ENCODE results near the gene VWC2L. TPM values are rescaled to one million over a fixed set of nuclear protein-coding genes. Genes with fewer than 3 reads are reported as not detected.

Gene VWC2L
- total and polyA plus RNA-seq, 7 donors, result 0.28 TPM; not detected in 6

DNA sequence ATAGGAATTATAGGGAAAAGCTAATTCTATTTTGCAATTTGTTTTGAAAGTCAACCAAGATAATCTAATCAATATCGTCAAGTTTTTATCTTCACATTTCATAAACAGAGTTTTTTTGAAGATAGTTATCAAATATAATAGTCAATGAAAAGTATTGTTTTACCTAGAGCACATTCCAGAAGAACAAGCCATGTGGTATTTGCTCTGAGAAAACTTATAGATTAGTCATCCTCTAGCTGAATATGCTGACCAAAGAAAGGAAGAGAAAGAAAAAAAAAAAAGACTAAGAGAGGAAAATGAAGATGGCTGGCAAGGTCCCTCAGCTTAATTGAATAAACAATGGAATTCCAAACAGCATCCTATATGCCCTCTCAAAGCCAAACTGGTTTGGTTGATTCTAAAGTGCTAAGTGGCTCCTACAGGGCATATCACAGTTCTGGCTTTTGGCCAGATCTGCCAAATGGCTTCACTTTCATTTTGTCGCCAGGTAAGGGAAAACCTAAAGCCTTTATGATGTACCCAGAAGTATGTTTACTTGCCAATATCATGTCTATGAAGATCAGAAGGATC is 132.6 kb downstream of the VWC2L start:
- Histone ChIP-seq H3K27me3 (no peaks in the 10 kb centered on the region), H3K9me3 (no peaks in the 10 kb centered on the region), H3K27ac (no peak overlapping the region), H3K4me3 (no peak overlapping the region), H3K36me3 (no peaks in the 10 kb centered on the region), H3K4me1 (peaks cover 0 to 15% (median 7%) of the 10 kb centered on the region in 4 donors)
- TF ChIP-seq EP300 (IDR thresholded peaks at IDR 0.05) (no peak), POLR2A (IDR thresholded peaks at IDR 0.05) (no peak), POLR2AphosphoS5 (IDR thresholded peaks at IDR 0.05) (no peak)
- TF ChIP-seq, protein P1, sequence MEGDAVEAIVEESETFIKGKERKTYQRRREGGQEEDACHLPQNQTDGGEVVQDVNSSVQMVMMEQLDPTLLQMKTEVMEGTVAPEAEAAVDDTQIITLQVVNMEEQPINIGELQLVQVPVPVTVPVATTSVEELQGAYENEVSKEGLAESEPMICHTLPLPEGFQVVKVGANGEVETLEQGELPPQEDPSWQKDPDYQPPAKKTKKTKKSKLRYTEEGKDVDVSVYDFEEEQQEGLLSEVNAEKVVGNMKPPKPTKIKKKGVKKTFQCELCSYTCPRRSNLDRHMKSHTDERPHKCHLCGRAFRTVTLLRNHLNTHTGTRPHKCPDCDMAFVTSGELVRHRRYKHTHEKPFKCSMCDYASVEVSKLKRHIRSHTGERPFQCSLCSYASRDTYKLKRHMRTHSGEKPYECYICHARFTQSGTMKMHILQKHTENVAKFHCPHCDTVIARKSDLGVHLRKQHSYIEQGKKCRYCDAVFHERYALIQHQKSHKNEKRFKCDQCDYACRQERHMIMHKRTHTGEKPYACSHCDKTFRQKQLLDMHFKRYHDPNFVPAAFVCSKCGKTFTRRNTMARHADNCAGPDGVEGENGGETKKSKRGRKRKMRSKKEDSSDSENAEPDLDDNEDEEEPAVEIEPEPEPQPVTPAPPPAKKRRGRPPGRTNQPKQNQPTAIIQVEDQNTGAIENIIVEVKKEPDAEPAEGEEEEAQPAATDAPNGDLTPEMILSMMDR (IDR thresholded peaks at IDR 0.05), result no peak
- DNase-seq, result no peak
- WGBS, 2 donors, result 26 to 69% methylated on average over 2 of the region's 2 CpGs
- intact Hi-C loops (cut with DNase I), result no loop called here

DNA sequence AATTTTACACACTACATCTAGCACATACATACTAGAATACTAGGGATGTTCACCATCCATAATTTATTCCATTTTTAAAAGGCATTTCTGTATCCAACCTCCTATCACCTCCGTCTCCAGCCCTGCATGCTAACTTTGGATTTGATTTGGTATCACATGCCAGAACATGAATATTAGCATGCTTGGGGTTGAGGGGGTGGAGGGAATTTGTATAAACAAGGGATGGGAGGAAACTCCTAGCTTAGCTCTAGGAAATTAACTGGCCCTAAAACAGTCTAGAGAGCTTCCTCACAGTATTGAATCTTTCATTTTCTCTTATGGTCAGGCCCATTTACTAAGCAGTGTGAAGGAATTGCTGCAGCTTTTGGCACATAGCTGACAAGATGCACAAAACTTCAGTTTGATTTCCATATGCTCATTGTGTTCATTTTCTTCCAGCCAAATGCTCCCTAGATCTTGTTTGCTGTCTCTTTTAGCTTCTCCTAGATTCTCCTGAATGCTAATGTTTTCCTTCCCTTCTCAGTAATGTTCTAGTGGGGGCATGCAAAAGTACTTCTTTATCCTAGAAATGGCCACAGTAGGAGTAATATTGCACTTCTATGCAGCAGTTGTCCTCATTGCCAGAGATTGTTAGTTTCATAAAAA is 135.2 kb downstream of the VWC2L start:
- H3K4me3 ChIP-seq, result no peak overlapping the region
- H3K27me3 ChIP-seq, result no peaks in the 10 kb centered on the region
- intact Hi-C loops (cut with DNase I), result no loop called here
- no peaks in the 10 kb centered on the region for H3K36me3 ChIP-seq
- TF ChIP-seq POLR2AphosphoS5 (IDR thresholded peaks at IDR 0.05), result no peak
- TF ChIP-seq, protein P1 (IDR thresholded peaks at IDR 0.05), result no peak
- WGBS, 2 donors, result 81 to 90% methylated on average over 1 of the region's 1 CpG
- no peak for DNase-seq
- peaks cover 0 to 19% (median 11%) of the 10 kb centered on the region in 4 donors for H3K4me1 ChIP-seq
- no peaks in the 10 kb centered on the region for H3K9me3 ChIP-seq
- H3K27ac ChIP-seq, result no peak overlapping the region

DNA sequence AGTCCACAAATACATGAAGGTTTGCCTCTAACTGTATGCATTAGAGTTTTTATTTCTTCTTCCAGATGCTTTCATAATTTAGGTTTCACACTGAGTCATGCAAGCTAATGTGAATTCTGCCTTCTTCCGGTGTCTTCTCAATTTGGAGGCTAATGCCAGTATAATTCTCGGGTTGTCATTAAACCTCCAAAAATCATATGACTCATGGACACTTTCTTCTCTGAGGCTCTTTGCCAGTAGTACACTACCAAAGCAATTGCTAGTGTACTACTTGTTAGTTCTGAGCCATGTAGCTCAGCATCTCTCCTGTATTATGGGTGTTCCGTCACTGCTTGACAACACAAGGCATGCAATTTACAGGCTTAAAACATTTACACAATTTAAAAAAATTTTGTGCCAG is 137.1 kb downstream of the VWC2L start:
- Histone ChIP-seq H3K4me1 (peaks cover 0 to 16% (median 9%) of the 10 kb centered on the region in 4 donors), H3K27me3 (no peaks in the 10 kb centered on the region), H3K9me3 (no peaks in the 10 kb centered on the region), H3K4me3 (no peak overlapping the region), H3K36me3 (no peaks in the 10 kb centered on the region), H3K27ac (no peak overlapping the region)
- no peak for TF ChIP-seq POLR2AphosphoS5 (IDR thresholded peaks at IDR 0.05)
- no peak for TF ChIP-seq POLR2A (IDR thresholded peaks at IDR 0.05)
- TF ChIP-seq EP300 (IDR thresholded peaks at IDR 0.05), result no peak
- TF ChIP-seq, protein P1 (IDR thresholded peaks at IDR 0.05), result no peak
- DNase-seq, result no peak
- WGBS, 2 donors, result 48 to 52% methylated on average over 3 of the region's 3 CpGs
- intact Hi-C loops (cut with DNase I), result no loop called here

GRCh38 chr2:214549946-214550345 is 139.1 kb downstream of the VWC2L start:
- no peaks in the 10 kb centered on the region for H3K9me3 ChIP-seq
- no peak for DNase-seq
- peaks cover 0 to 16% (median 9%) of the 10 kb centered on the region in 4 donors for H3K4me1 ChIP-seq
- H3K4me3 ChIP-seq, result no peak overlapping the region
- H3K27me3 ChIP-seq, result no peaks in the 10 kb centered on the region
- no peaks in the 10 kb centered on the region for H3K36me3 ChIP-seq
- TF ChIP-seq POLR2A (IDR thresholded peaks at IDR 0.05), result no peak
- TF ChIP-seq POLR2AphosphoS5 (IDR thresholded peaks at IDR 0.05), result no peak
- no peak for TF ChIP-seq EP300 (IDR thresholded peaks at IDR 0.05)
- TF ChIP-seq, protein P1 (IDR thresholded peaks at IDR 0.05), result no peak
- 84 to 86% methylated on average over 2 of the region's 2 CpGs for WGBS, 2 donors
- no peak overlapping the region for H3K27ac ChIP-seq
- intact Hi-C loops (cut with DNase I), result no loop called here

Measured in sigmoid colon (tissue), 7 donors.